GM19372 (cell line): Measurements from ENCODE around the gene BCL2.

Source experiments
- ATAC-seq: cut with Tn5 transposase; IDR thresholded peaks from one replicate; pipeline ENCODE4 v1.9.1; 2021; ENCODE audit warnings: mild to moderate bottlenecking, low read depth, moderate library complexity; ENCODE audit not compliant: unreplicated experiment

The BCL2 gene

GRCh38 chr18:63100630-63101055, 218.9 kb downstream of the BCL2 start:
- no peak for ATAC-seq

- ATAC-seq = peak; percentile 47
These were observed 219.5 kb downstream of the BCL2 start for GRCh38 chr18:63099848-63100629.

GRCh38 chr18:63099091-63099840, 220.3 kb downstream of the BCL2 start:
- no peak for ATAC-seq

GRCh38 chr18:63098018-63098981, 221.3 kb downstream of the BCL2 start:
- peak; percentile 71 for ATAC-seq

- ATAC-seq = no peak
These were observed 222.4 kb downstream of the BCL2 start for GRCh38 chr18:63097178-63097577.

GRCh38 chr18:63096327-63096874, 223.2 kb downstream of the BCL2 start:
- no peak for ATAC-seq

- ATAC-seq = no peak
These were observed 223.8 kb downstream of the BCL2 start for GRCh38 chr18:63095768-63096167.

GRCh38 chr18:63091671-63092364, 227.8 kb downstream of the BCL2 start:
- ATAC-seq = no peak

GRCh38 chr18:63090334-63090733, 229.2 kb downstream of the BCL2 start:
- no peak for ATAC-seq

GRCh38 chr18:63089041-63089440, 230.5 kb downstream of the BCL2 start:
- no peak for ATAC-seq

GRCh38 chr18:63088262-63088661, 231.3 kb downstream of the BCL2 start:
- ATAC-seq = no peak

GRCh38 chr18:63087421-63088230, 231.9 kb downstream of the BCL2 start:
- no peak for ATAC-seq

- ATAC-seq = no peak
These were observed 234.0 kb downstream of the BCL2 start for GRCh38 chr18:63085611-63086010.

GRCh38 chr18:63084219-63084618, 235.3 kb downstream of the BCL2 start:
- no peak for ATAC-seq

- no peak for ATAC-seq
These were observed 236.0 kb downstream of the BCL2 start for GRCh38 chr18:63083555-63083954.

GRCh38 chr18:63083020-63083531, 236.5 kb downstream of the BCL2 start:
- no peak for ATAC-seq

- no peak for ATAC-seq
These were observed 237.1 kb downstream of the BCL2 start for GRCh38 chr18:63082366-63083019.

- no peak for ATAC-seq
These were observed 240.5 kb downstream of the BCL2 start for GRCh38 chr18:63079114-63079513.
